HepG2 (cell line): Measurements from ENCODE around the gene SOHLH2. TPM values are rescaled to one million over a fixed set of nuclear protein-coding genes. Genes with fewer than 3 reads are reported as not detected.

Experiments
- ATAC-seq: fragments of 200-7000 bp; cut with Tn5 transposase; 3 replicates; pipeline ENCODE4 v1.9.1; 2020; ENCODE audit warnings: mild to moderate bottlenecking, moderate library complexity
- BruUV-seq: library from RNA; stranded (reverse); fragments of 400-500 nt; replicated peaks from 2 replicates; lab custom pipeline; 2021; lab: Mats Ljungman, UMichigan
- CTCF ChIA-PET: fragments of 300-600 bp; formaldehyde crosslinking; extraction: SDS; loops from one replicate; lab custom pipeline; 2021; ENCODE audit warnings: low total read pairs, inconsistent platforms, low intra/inter-chr PET ratio; lab: Yijun Ruan, JAX
- POLR2A ChIA-PET: fragments of 350-600 bp; sonication (Branson Sonifier 250); formaldehyde crosslinking; loops from one replicate; lab custom pipeline; 2020; ENCODE audit warnings: antibody characterized with exemption, inconsistent platforms; lab: Yijun Ruan, JAX
- DNase-seq: peaks from one replicate; pipeline ENCODE4 v3.0.0-alpha.2; 2015; ENCODE audit warnings: low spot score
- FAIRE-seq: peaks from 3 replicates; lab custom pipeline; 2011; peaks lifted over from hg19 to GRCh38; lab: Jason Lieb, UNC
- H2AFZ ChIP-seq: one replicate; pipeline ENCODE4 v1.6.1; 2011; ENCODE audit warnings: low read length, inconsistent platforms
- H3K27ac ChIP-seq: fragments of 300-600 bp; 3 replicates; pipeline ENCODE4 v1.8.0; 2011; ENCODE audit warnings: mixed run types, mild to moderate bottlenecking, mixed read lengths, low read length, inconsistent platforms; ENCODE audit not compliant: insufficient read depth; ENCODE audit errors: extremely low read length
- H3K27me3 ChIP-seq, 2 experiments: fragments of 200-600 bp in 1 of 2; 2 replicates in 1 of 2; 3 replicates in 1 of 2; pipeline versions ENCODE4 v1.6.0 to v1.8.0; 2011; ENCODE audit warnings: low read length in 2 of 2, mild to moderate bottlenecking in 2 of 2, moderate library complexity in 2 of 2, inconsistent platforms in 1 of 2; ENCODE audit not compliant: insufficient read depth in 2 of 2, control insufficient read depth in 1 of 2
- H3K36me3 ChIP-seq, 2 experiments: fragments of 200-600 bp in 1 of 2; replicated peaks in 1 of 2; 2 replicates in 1 of 2; 3 replicates in 1 of 2; pipeline versions ENCODE4 v1.5.1 to v1.8.0; 2011; ENCODE audit warnings: low read length in 2 of 2, inconsistent platforms in 1 of 2; ENCODE audit not compliant: insufficient read depth in 2 of 2, control insufficient read depth in 1 of 2
- H3K4me1 ChIP-seq: 2 replicates; pipeline ENCODE4 v1.5.1; 2012; ENCODE audit warnings: low read length, inconsistent platforms; ENCODE audit not compliant: insufficient read depth
- H3K4me2 ChIP-seq: 2 replicates; pipeline ENCODE4 v1.6.0; 2011; ENCODE audit warnings: low read depth, low read length, inconsistent platforms
- H3K4me3 ChIP-seq, 3 experiments: fragments of 200-600 bp in 1 of 3; sonication (generic), shearing (Covaris generic) in 1 of 3; replicated peaks in 1 of 3; 2 replicates each; pipeline ENCODE4 v1.5.1; 2011 to 2016; ENCODE audit warnings: low read length in 3 of 3, inconsistent platforms in 2 of 3, low read depth in 2 of 3, mild to moderate bottlenecking in 2 of 3, control low read depth in 1 of 3, mixed read lengths in 1 of 3; ENCODE audit not compliant: insufficient read depth in 1 of 3
- H3K79me2 ChIP-seq: one replicate; pipeline ENCODE4 v1.6.1; 2011; ENCODE audit warnings: low read length, inconsistent platforms; ENCODE audit not compliant: insufficient read depth
- H3K9ac ChIP-seq: 2 replicates; pipeline ENCODE4 v1.6.0; 2011; ENCODE audit warnings: mild to moderate bottlenecking, low read depth, low read length, inconsistent platforms; ENCODE audit not compliant: insufficient read depth
- H3K9me3 ChIP-seq: 2 replicates; pipeline ENCODE4 v1.5.1; 2012; ENCODE audit warnings: mild to moderate bottlenecking, low read length
- H4K20me1 ChIP-seq: 2 replicates; pipeline ENCODE4 v1.6.0; 2011; ENCODE audit warnings: inconsistent platforms, mild to moderate bottlenecking, low read length, moderate library complexity; ENCODE audit not compliant: insufficient read depth
- CC2D1A ChIP-seq: sonication (generic); formaldehyde crosslinking; IDR thresholded peaks from 2 replicates; pipeline ENCODE4 v1.8.1; 2023; ENCODE audit warnings: mild to moderate bottlenecking, missing genetic modification reagents
- IKZF1 ChIP-seq: fragments of 450-650 bp; IDR thresholded peaks from 2 replicates; pipeline ENCODE4 v1.7.1; 2016
- MBNL3 ChIP-seq: fragments of 250-450 bp; sonication (Bioruptor Pico); conservative IDR thresholded peaks from 2 replicates; pipeline ENCODE4 v1.8.0; 2022; ENCODE audit warnings: mild to moderate bottlenecking, inconsistent platforms
- NFKBIZ ChIP-seq: IDR thresholded peaks from 2 replicates; pipeline ENCODE4 v1.6.1; 2018; ENCODE audit warnings: missing genetic modification reagents, missing compliant biosample characterization
- RBAK ChIP-seq: sonication (generic); formaldehyde crosslinking; IDR thresholded peaks from 2 replicates; pipeline ENCODE4 v1.5.1; 2020; ENCODE audit warnings: mild to moderate bottlenecking, missing genetic modification reagents
- SNAPC2 ChIP-seq: sonication (generic); formaldehyde crosslinking; IDR thresholded peaks from 2 replicates; pipeline ENCODE4 v1.8.1; 2022; ENCODE audit warnings: mild to moderate bottlenecking, missing genetic modification reagents
- TAF1 ChIP-seq: sonication (generic); formaldehyde crosslinking; IDR thresholded peaks from 2 replicates; pipeline ENCODE4 v1.4.0; 2020; ENCODE audit warnings: missing genetic modification reagents
- TOE1 ChIP-seq: sonication (generic); formaldehyde crosslinking; IDR thresholded peaks from 2 replicates; pipeline ENCODE4 v1.4.0; 2020; ENCODE audit warnings: mild to moderate bottlenecking, missing genetic modification reagents
- ZBTB49 ChIP-seq: sonication (generic); formaldehyde crosslinking; IDR thresholded peaks from 2 replicates; pipeline ENCODE4 v1.4.0; 2020; ENCODE audit warnings: missing genetic modification reagents, borderline replicate concordance
- ZFP36 ChIP-seq: fragments of 150-350 bp; IDR thresholded peaks from 2 replicates; pipeline ENCODE4 v1.6.1; 2018; ENCODE audit warnings: borderline replicate concordance, low read length, low read depth; ENCODE audit not compliant: partially characterized antibody
- ZFP82 ChIP-seq: sonication (generic); formaldehyde crosslinking; IDR thresholded peaks from 2 replicates; pipeline ENCODE4 v1.5.1; 2020; ENCODE audit warnings: mild to moderate bottlenecking, missing genetic modification reagents, borderline replicate concordance
- ZFP90 ChIP-seq: sonication (generic); formaldehyde crosslinking; IDR thresholded peaks from 2 replicates; pipeline ENCODE4 v1.8.0; 2022; ENCODE audit warnings: missing genetic modification reagents, mild to moderate bottlenecking, inconsistent platforms, borderline replicate concordance
- ZNF350 ChIP-seq: sonication (generic); formaldehyde crosslinking; IDR thresholded peaks from 2 replicates; pipeline ENCODE4 v1.4.0; 2020; ENCODE audit warnings: mild to moderate bottlenecking, low read depth, missing genetic modification reagents, borderline replicate concordance
- ZSCAN25 ChIP-seq: sonication (generic); formaldehyde crosslinking; IDR thresholded peaks from 2 replicates; pipeline ENCODE4 v1.8.0; 2022; ENCODE audit warnings: mild to moderate bottlenecking, missing genetic modification reagents
- WGBS: methylation state at CpG from one replicate; pipeline ENCODE4 v1.1.6; 2017; ENCODE audit warnings: low lambda C conversion rate; 5-methylcytosine and 5-hydroxymethylcytosine counted together
- in situ Hi-C: cut with HindIII; loops from 2 replicates; pipeline ENCODE4 v1.10.0; 2017; ENCODE audit warnings: low pct_unique_long_range_greater_than_20kb; ENCODE audit not compliant: extremely low pct_ligation_motif_present
- intact Hi-C: fragments of 100-400 bp; cut with micrococcal nuclease; formaldehyde crosslinking; loops from one replicate; pipeline ENCODE4 v1.10.0; 2022; ENCODE audit not compliant: unreplicated experiment
- polyA plus RNA-seq, 8 experiments: library from polyadenylated mRNA; depleted of rRNA in 3 of 8; stranded (reverse) in 7 of 8; unstranded in 1 of 8; fragments of >200 nt; fragmentation: Illumina TruSeq in 4 of 8; extraction: Trizol in 4 of 8; gene quantifications; 2 replicates each; pipeline versions ENCODE4 v1.2.1 to v1.2.3, GENCODE V29; 2011 to 2016; ENCODE audit warnings: low read depth in 4 of 8, missing spikeins in 1 of 8, mixed read lengths in 1 of 8; ENCODE audit not compliant: insufficient read depth in 1 of 8
- total RNA-seq, 5 experiments: library from RNA; depleted of rRNA; stranded (reverse); fragments of >200 nt; fragmentation: Illumina TruSeq; extraction: Trizol; gene quantifications; 2 replicates each; pipeline ENCODE4 v1.2.3, GENCODE V29; 2016; ENCODE audit warnings: low read depth in 1 of 5

The SOHLH2 gene
- total and polyA plus RNA-seq, 2 of the 13 experiments (the other 11 are each of a cell fraction or from before 2014, with no cell fraction given) = not detected

- BruUV-seq = no TSS peak
- no peak for FAIRE-seq
- Histone ChIP-seq H3K4me1 (no peaks in the 10 kb centered on the region), H3K79me2 (no peaks in the 10 kb centered on the region), H3K9ac (no peak overlapping the region), H3K27ac (no peak overlapping the region), H4K20me1 (no peaks in the 10 kb centered on the region), H3K4me2 (no peak overlapping the region), H3K9me3 (no peaks in the 10 kb centered on the region), H3K4me3 (no peak overlapping the region), H3K36me3 (no peaks in the 10 kb centered on the region), H2AFZ (no peak overlapping the region), H3K27me3 (peaks cover 2 to 24% of the 10 kb centered on the region in 2 experiments; a peak in 3 of 5 replicates)
- POLR2A ChIA-PET = no interaction called here
- TF ChIP-seq ZBTB49 (CRISPR knock-in tag) (no peak), ZFP82 (no peak), MBNL3 (no peak), RBAK (no peak), TOE1 (CRISPR knock-in tag) (no peak), CC2D1A (CRISPR knock-in tag) (no peak), ZFP90 (CRISPR knock-in tag) (no peak), ZFP36 (no peak), SNAPC2 (CRISPR knock-in tag) (no peak), ZNF350 (no peak), IKZF1 (no peak), ZSCAN25 (CRISPR knock-in tag) (no peak), NFKBIZ (CRISPR knock-in tag) (no peak), TAF1 (CRISPR knock-in tag) (no peak)
- no peak for ATAC-seq
- DNase-seq = no peak
- in situ Hi-C loops (no loop called here), intact Hi-C loops (no loop called here)
- WGBS = 6% methylated on average over 3 of the region's 5 CpGs
- CTCF ChIA-PET = no interaction called here
Observed at GRCh38 chr13:36131931-36132297, 82.4 kb downstream of the SOHLH2 start.
